Inferior parietal cortex (tissue), 1 donor: ENCODE results near the gene DSCAM.

ENCODE experiments used
- DNase-seq: peaks from one replicate; pipeline ENCODE4 v3.0.0-alpha.2; 2016; ENCODE audit errors: extremely low spot score

The DSCAM gene

GRCh38 chr21:40386981-40387747 lies 459.8 kb downstream of the DSCAM start:
- DNase-seq: no peak

GRCh38 chr21:40386294-40386911 lies 460.6 kb downstream of the DSCAM start:
- DNase-seq: no peak

- DNase-seq: no peak
Measured at GRCh38 chr21:40385883-40386282, 461.1 kb downstream of the DSCAM start.

- DNase-seq: no peak
Measured at GRCh38 chr21:40383951-40384350, 463.0 kb downstream of the DSCAM start.

GRCh38 chr21:40381111-40381510 lies 465.8 kb downstream of the DSCAM start:
- no peak for DNase-seq

- no peak for DNase-seq
Measured at GRCh38 chr21:40379881-40380810, 466.8 kb downstream of the DSCAM start.

GRCh38 chr21:40377135-40377534 lies 469.8 kb downstream of the DSCAM start:
- no peak for DNase-seq

- no peak for DNase-seq
Measured at GRCh38 chr21:40373761-40374160, 473.2 kb downstream of the DSCAM start.

- no peak for DNase-seq
Measured at GRCh38 chr21:40372506-40372905, 474.5 kb downstream of the DSCAM start.

- no peak for DNase-seq
Measured at GRCh38 chr21:40371329-40371728, 475.6 kb downstream of the DSCAM start.

GRCh38 chr21:40356644-40357043 lies 490.3 kb downstream of the DSCAM start:
- no peak for DNase-seq

- no peak for DNase-seq
Measured at GRCh38 chr21:40355076-40355475, 491.9 kb downstream of the DSCAM start.

- no peak for DNase-seq
Measured at GRCh38 chr21:40351006-40351405, 496.0 kb downstream of the DSCAM start.

- no peak for DNase-seq
Measured at GRCh38 chr21:40349591-40349990, 497.4 kb downstream of the DSCAM start.

GRCh38 chr21:40345711-40346321 lies 501.1 kb downstream of the DSCAM start:
- no peak for DNase-seq

GRCh38 chr21:40340357-40340756 lies 506.6 kb downstream of the DSCAM start:
- DNase-seq: no peak

- no peak for DNase-seq
Measured at GRCh38 chr21:40339050-40339449, 507.9 kb downstream of the DSCAM start.

- DNase-seq: no peak
Measured at GRCh38 chr21:40337981-40338380, 509.0 kb downstream of the DSCAM start.

GRCh38 chr21:40335704-40336103 lies 511.3 kb downstream of the DSCAM start:
- no peak for DNase-seq

GRCh38 chr21:40334159-40334558 lies 512.8 kb downstream of the DSCAM start:
- DNase-seq: no peak

- DNase-seq: no peak
Measured at GRCh38 chr21:40333731-40334130, 513.2 kb downstream of the DSCAM start.

- DNase-seq: no peak
Measured at GRCh38 chr21:40331804-40332203, 515.2 kb downstream of the DSCAM start.
